Limb (tissue), 2 donors: ENCODE results near the gene TNFRSF4.
A peak's percentile ranks its signal among the peaks of the same experiment; 100 is the strongest.
"Not testable (repeated sequence)": the region's sequence is repeated elsewhere in the genome, so short reads cannot be mapped to it uniquely, and the experiment has no call there.

ENCODE experiments used
- DNase-seq, 2 donors: peaks; one replicate each; pipeline ENCODE4 v3.0.0-alpha.2; 2016; ENCODE audit errors: extremely low spot score in 2 of 2

Gene TNFRSF4

DNA sequence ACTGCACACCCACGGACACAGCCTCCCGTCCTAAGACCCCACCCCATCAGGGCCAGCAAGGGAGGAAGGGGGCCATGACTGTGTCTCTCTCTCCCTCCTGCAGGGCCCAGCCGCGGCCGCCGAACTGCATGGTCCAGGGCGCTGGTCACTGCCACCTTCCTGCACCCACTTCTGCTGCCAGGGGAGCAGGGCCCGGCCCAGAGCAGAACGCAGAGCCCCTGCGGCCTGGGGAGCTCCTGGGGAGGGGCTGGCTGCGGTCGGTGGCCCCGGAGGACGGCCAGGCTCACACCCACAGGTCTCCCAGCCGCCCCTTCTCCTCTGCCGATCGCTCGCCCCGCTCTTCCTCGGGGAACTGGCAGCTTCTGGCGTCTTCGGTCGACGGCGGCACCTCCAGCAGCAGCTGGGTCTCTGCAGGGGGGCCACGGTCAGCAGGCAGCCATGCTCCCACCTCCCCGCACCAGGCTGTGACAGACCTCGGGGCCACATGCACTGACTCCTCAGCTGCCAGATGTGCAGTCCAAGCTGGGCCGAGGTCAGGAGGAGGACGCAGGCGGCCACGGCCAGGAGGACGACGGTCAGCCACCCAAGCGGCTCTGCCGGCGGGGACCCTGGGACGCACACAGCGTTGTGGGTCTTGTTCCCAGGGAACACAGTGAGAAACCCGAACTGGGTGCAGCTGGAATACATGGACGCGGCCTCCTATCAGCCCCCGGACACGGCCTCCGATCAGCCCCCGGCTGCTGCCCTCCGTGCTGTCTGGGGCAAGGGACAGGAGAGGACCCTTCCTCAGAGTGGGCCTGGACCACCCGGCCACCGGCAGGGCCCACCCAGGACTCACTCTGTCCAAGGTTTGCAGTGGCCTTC, 10.2 kb downstream of the TNFRSF4 start:
- DNase-seq, result peak in 1 of 2 donors; percentile 36

DNA sequence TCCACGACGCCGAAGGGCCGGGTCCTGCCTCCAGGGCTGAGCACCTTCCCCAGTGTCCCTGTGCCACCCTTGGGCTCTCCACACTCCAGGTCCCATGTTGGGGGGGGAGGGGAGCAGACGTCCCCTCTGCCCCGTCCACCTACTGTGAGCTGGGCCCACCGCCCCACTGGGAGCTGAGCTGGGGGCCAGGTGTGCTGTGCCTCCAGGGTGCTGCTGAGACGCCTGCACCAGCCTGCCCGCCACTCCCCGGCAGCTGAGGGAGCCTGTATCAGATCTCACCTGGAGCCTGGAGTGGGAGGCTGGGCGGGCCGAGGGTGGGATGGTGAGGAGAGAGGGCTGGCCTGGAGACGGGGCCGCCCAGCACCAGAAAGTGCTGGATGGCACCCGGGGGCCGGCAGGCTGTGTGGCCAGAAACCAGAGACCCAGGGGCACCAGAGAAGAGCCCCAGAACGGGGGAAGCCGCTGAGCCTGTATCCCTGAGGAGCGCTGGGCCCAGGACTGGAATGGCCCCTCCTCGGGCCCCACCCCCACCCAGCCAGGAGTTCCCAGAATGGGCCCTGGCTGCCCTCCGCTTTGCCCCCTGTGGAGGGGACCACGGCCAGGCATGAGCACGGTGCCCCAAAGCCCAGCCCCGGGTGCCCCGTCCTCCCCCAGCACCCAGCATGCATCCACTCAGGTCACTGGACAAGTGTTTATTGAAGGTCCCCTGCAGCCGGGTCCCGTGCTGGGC, 11.0 kb downstream of the TNFRSF4 start:
- DNase-seq, result peak in 1 of 2 donors; percentile 29

DNA sequence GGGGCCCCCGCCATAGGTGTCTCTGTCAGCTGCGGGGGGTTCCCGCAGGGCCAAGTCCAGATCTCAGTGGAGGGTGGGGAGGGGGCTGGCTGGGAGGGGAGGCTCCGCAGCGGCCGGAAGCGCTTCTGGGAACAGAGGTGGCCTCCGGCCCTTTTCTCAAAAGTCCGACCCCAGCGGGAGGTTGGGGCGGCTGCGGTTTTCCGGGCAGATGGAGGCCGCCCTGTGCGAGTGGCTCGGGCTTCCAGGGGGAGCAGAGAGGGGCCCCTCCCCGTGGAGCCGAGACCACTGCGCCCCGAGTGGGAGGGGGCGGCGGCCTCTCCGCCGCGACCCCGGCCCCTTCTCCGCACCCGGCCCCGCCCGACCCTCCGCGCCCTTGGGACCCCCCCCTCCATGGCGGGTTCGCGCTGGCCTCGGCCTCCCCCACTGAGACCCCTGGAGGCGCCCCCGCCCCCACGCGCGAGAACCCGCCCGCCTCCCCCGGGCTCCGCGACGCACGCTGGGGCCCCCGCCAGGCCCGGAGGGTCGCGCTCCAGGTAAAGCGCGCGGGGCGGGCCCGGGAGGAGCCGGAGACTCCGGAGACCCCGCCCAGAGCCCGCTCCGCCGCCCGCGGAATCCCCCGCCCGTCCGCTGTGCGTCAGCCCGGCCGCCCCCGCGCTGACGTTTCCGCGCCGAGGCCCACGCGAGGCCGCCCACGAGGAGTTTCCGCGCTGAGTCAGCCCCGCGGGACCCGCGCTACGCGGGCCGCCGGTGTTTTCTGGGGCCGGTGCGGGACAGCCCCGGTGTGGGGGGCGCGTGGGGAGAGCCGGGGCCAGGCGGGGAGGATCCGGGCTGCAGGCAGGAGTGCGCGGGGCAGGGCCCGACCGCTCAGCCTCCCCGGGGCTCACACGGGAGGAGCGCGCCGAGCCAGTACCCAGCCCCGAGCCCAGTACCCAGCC, 12.8 kb downstream of the TNFRSF4 start:
- peak; percentile 43 to 73 for DNase-seq

DNA sequence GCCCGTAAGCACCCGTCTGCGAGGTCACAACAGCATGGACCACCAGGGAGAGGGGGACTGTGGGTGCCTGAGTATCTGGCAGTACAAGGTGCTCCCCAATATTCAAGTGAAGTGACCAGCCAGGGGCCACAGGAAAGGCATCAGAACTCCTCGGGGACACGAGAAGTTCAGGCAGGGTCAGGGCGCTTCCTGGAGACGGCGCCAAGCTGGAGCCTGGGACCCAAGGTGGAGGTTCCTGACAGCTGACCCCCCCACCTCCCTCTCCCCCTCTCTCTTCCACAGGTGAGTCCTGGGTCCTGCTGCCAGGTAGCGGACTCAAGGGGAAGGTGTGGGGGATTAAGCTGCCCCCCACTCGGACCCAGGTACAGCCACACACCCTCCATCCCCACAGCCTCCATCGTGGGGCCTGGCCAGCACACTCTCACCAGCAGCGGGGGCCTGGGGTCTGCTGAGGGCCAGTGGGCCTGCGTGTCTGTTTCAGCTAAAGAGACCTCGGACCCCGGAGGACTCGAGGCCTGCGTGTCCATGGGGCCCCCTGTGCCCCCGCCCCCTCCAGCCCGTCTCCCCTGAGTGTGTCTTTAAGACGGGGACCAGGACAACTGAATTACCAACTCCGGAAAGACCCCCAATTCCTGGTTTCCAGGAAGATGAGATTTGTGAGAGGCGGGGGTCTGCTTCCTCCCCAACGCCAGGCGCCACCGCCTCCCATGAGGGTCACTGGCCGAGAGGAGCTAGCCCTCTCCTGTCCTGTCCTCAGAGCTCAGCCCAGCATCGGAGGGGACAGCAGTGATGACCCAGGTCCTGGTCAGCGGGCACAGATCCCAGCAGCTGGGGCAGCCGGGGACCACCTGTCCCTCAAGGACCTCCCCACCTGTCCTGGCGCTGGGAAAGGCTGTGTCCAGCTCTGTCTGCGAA, 13.7 kb downstream of the TNFRSF4 start:
- peak in 1 of 2 donors; percentile 37 for DNase-seq

DNA sequence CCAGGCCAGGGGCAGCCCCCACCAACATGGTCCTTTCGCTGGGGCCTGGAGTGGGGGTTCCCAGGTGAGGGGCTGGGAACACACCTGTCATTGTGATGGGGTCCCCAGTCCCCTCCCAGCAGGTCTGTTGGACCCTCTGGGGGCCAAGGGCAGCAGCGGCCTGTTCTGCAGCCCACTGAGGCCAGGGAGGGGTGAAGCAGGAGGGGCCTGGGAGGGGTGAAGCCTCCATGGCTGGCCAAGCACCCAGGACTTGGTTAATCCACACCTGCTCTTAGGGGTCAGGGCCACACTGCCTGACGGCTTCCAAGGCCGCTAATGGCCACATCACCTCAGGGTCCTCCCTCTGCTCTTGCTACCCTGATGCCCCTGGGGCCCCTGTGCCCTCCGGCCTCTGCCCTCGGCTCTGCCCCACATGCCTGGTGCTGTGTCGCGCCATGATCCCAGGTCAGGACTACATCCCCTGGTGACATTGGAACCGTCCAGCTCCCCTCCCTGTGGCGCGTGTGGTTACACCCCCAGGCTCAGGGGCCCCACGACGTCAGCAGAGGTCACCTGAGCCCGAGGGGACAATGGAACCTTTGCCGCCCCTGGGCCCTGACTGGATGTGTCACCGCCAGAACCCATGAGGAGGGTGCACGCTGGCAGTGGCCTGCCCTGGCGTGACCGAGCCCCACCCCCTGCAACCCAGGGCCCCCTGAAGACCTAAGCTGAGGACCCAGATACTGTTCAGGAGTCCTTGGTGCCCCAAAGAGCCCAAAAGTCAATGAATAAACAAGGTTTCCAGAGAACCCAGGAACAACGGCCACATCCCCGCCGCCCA, 14.6 kb downstream of the TNFRSF4 start:
- DNase-seq, result peak in 1 of 2 donors; percentile 25

DNA sequence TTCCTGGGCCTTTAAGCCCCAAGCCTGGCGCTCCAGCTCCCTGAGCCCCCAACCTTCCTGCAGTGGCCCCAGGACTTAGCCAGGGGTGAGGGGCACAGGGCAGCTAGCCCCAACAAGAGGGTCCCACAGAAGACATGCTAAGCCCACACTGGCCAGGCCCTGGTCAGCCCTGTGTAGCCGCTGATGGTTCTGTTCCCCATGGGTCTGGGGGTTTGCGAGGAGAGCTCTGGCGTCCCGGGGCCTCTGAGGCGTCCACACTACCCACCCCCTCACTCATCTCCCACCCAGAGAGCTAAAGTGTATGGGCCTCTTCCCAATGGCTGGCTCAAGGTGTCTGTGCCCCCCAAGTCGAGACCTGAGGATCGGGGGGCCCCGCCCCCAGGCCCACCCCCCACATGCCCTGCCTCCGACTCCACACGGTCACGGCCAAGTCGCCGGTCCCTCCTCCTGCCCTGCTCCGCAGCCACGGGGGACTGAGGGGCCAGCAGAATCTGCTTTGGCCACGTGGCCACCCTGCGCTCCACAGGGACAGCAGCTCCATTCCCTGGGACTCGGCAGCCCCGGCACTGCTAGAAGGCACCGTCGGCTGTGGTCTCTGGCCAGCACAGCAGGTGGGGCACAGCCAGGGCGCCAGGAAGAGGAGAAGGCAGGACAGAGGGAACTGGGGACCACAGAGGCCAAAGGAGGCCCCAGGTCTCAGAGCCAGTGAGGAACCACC, 15.4 kb downstream of the TNFRSF4 start:
- DNase-seq, result peak in 1 of 2 donors; percentile 23

DNA sequence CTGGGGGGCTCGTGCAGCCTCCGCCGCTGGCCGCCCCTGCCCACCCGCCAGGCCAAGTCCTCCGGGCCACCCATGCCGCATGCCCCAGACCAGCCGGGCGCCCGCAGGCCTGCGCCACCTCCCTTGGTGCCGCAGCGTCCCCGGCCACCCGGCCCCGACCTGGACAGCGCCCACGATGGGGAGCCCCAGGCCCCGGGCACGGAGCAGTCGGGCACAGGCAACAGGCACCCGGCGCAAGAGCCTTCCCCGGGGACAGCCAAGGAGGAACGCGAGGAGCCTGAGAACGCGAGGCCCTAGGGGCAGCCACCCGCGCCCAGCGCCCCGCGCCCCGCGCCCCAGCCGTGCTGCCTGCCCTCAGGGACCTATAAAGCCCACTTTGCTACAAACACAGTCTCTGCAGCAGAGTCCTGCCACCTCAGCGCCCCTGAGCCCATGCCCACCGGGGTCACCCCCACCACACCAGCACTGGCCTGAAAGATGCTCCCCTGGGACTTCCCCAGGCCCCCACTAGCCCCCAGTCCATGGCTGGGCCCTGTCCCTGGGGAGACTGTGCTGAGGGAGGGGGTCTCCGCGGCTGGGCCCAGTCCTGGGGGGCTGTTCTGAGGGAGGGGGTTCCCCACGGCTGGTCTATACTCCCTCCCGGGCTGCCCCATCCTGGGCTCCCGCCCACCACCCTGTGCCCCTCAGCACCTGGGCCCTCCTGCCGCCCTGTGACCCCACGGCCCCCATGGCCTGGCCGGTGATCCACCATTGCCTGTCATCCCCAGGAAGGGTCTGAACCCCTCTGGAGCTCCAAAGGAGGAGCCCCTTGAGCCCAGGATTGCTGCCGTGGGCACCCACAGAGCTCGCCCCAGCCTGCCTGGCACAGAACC, 16.2 kb downstream of the TNFRSF4 start:
- peak in 1 of 2 donors; percentile 26 for DNase-seq

DNA sequence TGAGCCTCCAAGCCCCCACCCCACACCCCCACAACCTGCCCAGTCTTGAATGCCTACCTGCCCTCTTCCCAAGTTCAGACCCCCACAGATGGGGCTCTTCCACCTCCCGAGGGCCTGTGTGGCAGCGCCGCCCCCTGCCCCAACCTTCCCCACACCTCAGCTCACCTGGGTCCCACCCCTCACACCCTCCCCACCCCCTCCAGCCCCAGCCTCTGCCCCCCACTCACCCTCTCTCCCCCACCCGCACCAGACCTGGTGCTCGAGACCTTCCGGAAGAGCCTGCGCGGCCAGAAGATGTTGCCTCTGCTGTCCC, 16.8 kb downstream of the TNFRSF4 start:
- DNase-seq, result no peak

DNA sequence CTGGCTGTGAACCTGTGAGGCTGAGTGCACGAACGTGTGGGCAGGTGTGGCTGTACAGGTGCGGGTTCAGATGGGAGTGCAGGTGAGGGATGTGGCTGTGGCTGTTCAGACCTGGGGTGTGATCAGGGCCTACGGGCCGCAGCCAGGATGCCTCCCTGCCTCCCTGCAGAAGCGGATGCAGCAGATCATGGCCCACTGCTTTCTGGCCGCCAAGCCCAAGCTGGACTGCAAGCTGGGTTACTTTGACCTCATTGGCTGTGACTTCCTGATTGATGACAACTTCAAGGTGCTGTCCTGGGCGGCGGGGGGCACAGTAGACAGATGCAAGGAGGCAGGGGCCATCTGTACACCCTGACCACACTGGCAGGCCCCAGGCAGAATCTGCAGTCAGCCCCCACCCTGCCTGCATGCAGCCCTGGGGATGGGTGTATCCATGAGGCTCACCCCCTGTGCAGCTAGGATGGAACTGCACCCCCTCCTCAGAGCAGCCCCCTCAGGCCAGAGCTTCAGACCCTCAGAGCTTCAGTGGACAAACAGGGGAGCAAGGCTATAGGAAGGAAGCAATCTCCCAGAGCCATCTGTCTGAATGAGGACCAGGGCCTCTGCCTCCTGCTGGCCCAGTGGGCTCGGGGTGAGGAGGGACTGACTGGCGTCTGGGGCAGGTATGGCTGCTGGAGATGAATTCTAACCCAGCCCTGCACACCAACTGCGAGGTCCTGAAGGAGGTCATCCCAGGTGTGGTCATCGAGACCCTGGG, 17.3 kb downstream of the TNFRSF4 start:
- no peak for DNase-seq

DNA sequence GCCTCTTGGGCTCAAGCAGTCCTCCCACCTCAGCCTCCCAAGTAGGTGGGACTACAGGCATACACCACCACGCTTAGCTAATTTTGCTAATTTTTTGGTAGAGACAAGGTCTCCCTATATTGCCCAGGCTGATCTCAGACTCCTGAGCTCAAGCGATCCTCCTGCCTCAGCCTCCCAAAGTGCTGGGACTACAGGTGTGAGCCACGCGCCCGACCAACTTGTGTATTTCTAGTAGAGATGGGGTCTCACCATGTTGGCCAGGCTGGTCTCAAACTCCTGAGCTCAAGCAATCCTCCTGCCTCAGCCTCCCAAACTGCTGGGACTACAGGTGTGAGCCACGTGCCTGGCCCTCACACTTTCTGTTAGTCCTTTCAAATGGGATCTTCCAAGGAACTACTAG, 18.2 kb downstream of the TNFRSF4 start:
- DNase-seq, result not testable (repeated sequence)

DNA sequence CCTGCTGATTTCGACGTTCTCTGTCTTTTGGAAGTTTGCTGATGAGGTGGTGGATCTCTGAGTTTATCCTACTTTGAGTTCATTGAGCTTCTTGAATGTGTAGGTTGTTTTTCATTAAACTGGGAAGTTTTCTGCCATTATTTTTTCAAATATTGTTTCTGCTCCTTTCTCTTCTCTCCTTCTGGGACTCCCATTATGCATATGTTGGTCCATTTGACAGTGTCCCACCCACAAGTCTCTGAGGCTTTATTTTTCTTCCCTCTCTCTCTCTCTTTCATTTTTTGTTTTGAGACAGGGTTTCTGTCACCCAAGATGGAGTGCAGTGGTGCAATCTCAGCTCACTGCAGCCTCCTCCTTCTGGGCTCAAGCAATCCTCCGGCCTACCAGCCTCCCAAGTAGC, 19.2 kb downstream of the TNFRSF4 start:
- no peak for DNase-seq

DNA sequence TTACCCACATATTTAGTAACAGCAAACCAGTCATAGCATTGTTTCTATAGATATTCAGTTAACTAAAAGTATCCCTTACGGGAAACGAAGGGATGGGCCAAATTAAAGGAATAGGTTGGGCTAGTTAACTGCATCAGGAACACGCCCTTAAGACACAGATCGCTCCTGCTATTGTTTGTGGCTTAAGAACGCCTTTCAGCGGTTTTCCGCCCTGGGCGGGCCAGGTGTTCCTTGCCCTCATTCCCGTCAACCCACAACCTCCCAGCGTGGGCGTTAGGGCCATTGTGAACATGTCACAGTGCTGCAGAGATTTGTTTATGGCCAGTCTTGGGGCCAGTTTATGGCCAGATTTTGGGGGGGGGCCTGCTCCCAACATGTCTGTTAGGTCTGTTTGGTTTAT, 22.2 kb downstream of the TNFRSF4 start:
- no peak for DNase-seq

DNA sequence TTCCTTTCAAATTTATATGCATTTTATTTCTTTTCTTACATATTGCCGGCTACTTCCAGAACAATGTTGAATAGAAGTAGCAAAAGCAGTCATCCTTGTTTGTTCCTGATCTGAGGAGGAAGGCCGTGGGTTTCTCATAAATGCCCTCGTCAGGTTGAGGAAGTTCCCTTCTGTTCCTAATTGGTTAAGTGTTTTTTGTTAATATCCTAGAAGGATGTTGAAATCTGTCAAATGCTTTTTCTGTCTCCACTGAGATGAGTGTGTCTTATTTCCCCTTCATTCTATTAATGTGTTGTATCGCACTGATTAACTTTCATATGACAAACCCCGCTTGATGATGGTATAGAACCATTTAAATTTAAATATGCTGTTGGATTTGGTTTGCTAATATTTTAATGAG, 24.8 kb downstream of the TNFRSF4 start:
- DNase-seq, result no peak

DNA sequence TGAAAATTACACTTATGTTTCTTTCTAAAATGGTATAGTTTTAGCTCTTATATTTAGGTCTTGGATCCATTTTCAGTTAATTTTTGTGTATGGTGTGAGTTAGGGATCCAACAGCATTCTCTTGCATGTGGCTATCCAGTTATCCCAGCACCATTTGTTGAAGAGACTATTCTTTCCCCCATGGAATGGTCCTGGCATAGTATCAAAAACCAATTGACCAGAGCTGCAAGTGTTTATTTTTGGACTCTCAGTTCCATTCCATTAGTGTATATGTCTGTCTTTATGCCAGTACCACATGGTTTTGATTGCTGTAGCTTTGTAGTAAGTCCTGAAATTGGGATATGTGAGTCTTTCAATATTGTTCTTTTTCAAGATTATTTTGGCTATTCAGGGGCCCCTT, 26.0 kb downstream of the TNFRSF4 start:
- DNase-seq, result no peak

DNA sequence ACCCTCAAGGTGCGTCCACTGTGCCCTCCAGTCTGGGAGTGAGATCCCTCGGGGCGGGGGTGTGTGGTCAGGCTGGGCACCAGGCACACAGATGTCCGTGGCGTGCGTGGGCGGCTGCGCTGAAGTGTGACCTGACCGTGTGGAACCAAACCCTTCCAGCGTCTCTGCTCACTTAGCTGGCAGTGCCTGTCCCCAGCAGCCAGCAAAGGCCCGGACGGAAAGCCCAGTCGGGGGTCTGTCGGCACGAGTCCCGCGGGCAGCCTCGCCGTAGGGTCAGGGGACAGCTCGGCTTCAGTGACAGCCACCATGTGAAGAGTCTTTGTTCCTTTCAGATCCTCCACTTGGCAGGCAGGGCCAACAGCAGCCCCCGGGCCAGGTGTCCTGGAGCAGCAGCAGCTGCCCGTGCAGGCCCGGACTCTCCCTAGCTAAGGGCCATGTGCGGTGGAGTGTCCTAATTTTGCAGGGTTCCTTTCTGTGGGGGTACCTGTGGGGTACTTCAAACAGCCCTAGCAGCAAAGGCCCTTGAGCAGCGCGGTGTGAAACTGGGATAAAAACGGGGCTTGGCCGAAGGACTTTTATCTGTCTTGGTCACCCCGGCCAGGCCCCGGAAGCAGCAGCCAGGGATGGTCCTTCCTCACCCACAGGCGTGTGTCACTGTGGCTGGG, 28.7 kb downstream of the TNFRSF4 start:
- peak in 1 of 2 donors; percentile 29 for DNase-seq

DNA sequence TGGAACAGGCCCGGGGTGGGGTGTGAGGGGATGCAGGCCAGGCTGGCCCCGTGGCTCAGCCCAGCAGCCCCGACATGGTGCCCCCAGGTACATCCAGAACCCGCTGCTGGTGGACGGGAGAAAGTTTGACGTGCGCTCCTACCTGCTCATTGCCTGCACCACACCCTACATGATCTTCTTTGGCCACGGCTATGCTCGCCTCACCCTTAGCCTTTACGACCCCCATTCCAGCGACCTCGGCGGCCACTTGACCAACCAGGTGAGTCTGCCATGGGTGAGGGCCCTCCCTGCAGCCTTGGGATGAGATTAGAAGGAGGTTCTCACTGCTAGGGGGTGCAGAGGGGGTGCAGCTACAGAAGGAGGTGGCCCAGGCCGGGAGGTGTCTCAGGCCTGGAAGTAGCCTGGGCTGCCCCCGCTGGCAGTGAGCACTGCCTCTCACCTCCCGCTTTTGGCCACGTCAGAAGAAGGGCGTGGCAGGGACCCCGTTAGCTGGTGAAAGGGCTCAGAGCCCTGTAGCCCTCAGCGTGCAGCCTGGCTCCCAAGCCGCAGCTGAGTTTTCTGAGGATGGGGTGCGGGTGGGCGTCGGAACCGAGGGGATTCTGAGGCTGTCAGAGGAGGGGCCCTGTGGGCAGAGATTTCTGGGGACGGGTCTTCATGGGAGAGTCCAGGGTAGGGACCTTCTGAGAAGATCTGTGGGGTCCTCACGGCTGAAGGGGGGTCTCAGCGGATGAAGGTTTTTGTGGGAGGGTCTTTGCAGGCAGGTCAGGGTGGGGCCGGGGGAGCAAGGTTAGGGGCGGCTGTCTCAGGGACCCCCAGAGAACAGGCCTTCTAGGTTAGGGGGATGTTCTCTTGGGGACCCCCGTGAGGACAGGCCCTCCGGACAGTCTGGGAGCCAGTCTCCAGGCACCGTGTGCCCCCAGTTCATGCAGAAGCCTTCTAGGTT, 29.8 kb downstream of the TNFRSF4 start:
- no peak for DNase-seq
